H1 (cell line): ENCODE data around the gene KIF26B. TPM values are rescaled to one million over a fixed set of nuclear protein-coding genes. Genes with fewer than 3 reads are reported as not detected.
A peak's percentile ranks its signal among the peaks of the same experiment; 100 is the strongest.

Experiments used
- CTCF ChIA-PET: fragments of 300-600 bp; sonication (Branson Sonifier 250); formaldehyde crosslinking; loops from one replicate; lab custom pipeline; 2021; ENCODE audit not compliant: partially characterized antibody; lab: Charles Lee
- POLR2A ChIA-PET: fragments of 300-600 bp; sonication (Branson Sonifier 250); formaldehyde crosslinking; loops from one replicate; lab custom pipeline; 2021; ENCODE audit warnings: inconsistent platforms; ENCODE audit not compliant: partially characterized antibody; lab: Charles Lee
- DNase-seq, 2 experiments: peaks; one replicate each; pipeline versions ENCODE4 v3.0.0 to v3.0.0-alpha.2; 2010 to 2022; ENCODE audit warnings: low spot score in 2 of 2, low read depth in 1 of 2, mixed read lengths in 1 of 2
- FAIRE-seq: peaks from 2 replicates; lab custom pipeline; 2011; peaks lifted over from hg19 to GRCh38; lab: Jason Lieb, UNC
- H2AFZ ChIP-seq: 2 replicates; pipeline ENCODE4 v1.8.1; 2012; ENCODE audit warnings: low read length, inconsistent platforms
- H2AK5ac ChIP-seq: 2 replicates; pipeline ENCODE4 v1.6.1; 2013; ENCODE audit warnings: low read depth, low read length
- H2BK120ac ChIP-seq: replicated peaks from 2 replicates; pipeline ENCODE3; 2013; ENCODE audit warnings: low read depth, low read length, inconsistent platforms
- H2BK12ac ChIP-seq: 2 replicates; pipeline ENCODE4 v1.6.1; 2013; ENCODE audit warnings: low read depth, low read length
- H2BK15ac ChIP-seq: 2 replicates; pipeline ENCODE4 v1.6.1; 2013; ENCODE audit warnings: low read length
- H2BK20ac ChIP-seq: 2 replicates; pipeline ENCODE4 v1.6.1; 2013; ENCODE audit warnings: low read length
- H2BK5ac ChIP-seq: 2 replicates; pipeline ENCODE4 v1.6.1; 2013; ENCODE audit warnings: low read depth, low read length
- H3K14ac ChIP-seq: 2 replicates; pipeline ENCODE4 v1.6.1; 2013; ENCODE audit warnings: inconsistent platforms; ENCODE audit not compliant: insufficient read length
- H3K18ac ChIP-seq: 2 replicates; pipeline ENCODE4 v1.6.1; 2013; ENCODE audit warnings: low read length; ENCODE audit errors: extremely low read depth
- H3K23ac ChIP-seq: 2 replicates; pipeline ENCODE4 v1.6.1; 2013; ENCODE audit warnings: inconsistent platforms; ENCODE audit not compliant: insufficient read length
- H3K23me2 ChIP-seq: 2 replicates; pipeline ENCODE4 v1.6.1; 2013; ENCODE audit warnings: low read depth, low read length
- H3K27ac ChIP-seq: 2 replicates; pipeline ENCODE4 v1.6.1; 2011; ENCODE audit warnings: low read depth, low read length, inconsistent platforms
- H3K27me3 ChIP-seq, 4 experiments: replicated peaks in 1 of 4; 1 replicate in 1 of 4; 2 replicates in 3 of 4; pipeline versions ENCODE4 v1.6.1 to v1.8.1; 2011 to 2013; ENCODE audit warnings: low read length in 3 of 4, mild to moderate bottlenecking in 3 of 4, inconsistent platforms in 2 of 4, mixed read lengths in 2 of 4, moderate library complexity in 1 of 4; ENCODE audit not compliant: control insufficient read depth in 3 of 4, insufficient read depth in 3 of 4; ENCODE audit errors: extremely low read depth in 1 of 4
- H3K36me3 ChIP-seq, 4 experiments: 2 replicates each; pipeline versions ENCODE4 v1.6.1 to v1.8.1; 2011 to 2013; ENCODE audit warnings: mild to moderate bottlenecking in 4 of 4, low read length in 3 of 4, moderate library complexity in 2 of 4, control low read depth in 1 of 4, inconsistent platforms in 1 of 4; ENCODE audit not compliant: insufficient read depth in 4 of 4, control insufficient read depth in 2 of 4
- H3K4ac ChIP-seq: replicated peaks from 2 replicates; pipeline ENCODE3; 2013; ENCODE audit warnings: low read length, low read depth, mixed read lengths, inconsistent platforms; ENCODE audit not compliant: insufficient read length
- H3K4me1 ChIP-seq, 4 experiments: replicated peaks in 1 of 4; 1 replicate in 1 of 4; 2 replicates in 3 of 4; pipeline versions ENCODE4 v1.6.1 to v1.8.1; 2011 to 2013; ENCODE audit warnings: low read length in 3 of 4, inconsistent platforms in 2 of 4, mixed read lengths in 1 of 4; ENCODE audit not compliant: insufficient read depth in 4 of 4, control insufficient read depth in 3 of 4
- H3K4me2 ChIP-seq, 2 experiments: 2 replicates each; pipeline versions ENCODE4 v1.6.1 to v1.8.1; 2011 to 2013; ENCODE audit warnings: low read depth in 2 of 2, low read length in 2 of 2, control low read depth in 1 of 2, inconsistent platforms in 1 of 2, mild to moderate bottlenecking in 1 of 2; ENCODE audit not compliant: insufficient read depth in 1 of 2
- H3K4me3 ChIP-seq, 4 experiments: fragments of 200-600, 300-600 bp in 1 of 4; sonication (generic), shearing (Covaris generic), sonication (Bioruptor Twin) in 1 of 4; 2 replicates each; pipeline versions ENCODE4 v1.5.1 to v1.8.1; 2011 to 2016; ENCODE audit warnings: low read length in 4 of 4, low read depth in 3 of 4, control low read depth in 2 of 4, inconsistent platforms in 2 of 4, mild to moderate bottlenecking in 2 of 4, mixed read lengths in 1 of 4, moderate library complexity in 1 of 4; ENCODE audit not compliant: insufficient read depth in 2 of 4; ENCODE audit errors: extremely low read depth in 1 of 4
- H3K56ac ChIP-seq: replicated peaks from 2 replicates; pipeline ENCODE3; 2013; ENCODE audit warnings: low read depth, mild to moderate bottlenecking, mixed read lengths, low read length, inconsistent platforms; ENCODE audit not compliant: insufficient read length
- H3K79me1 ChIP-seq: 2 replicates; pipeline ENCODE4 v1.6.1; 2013; ENCODE audit warnings: low read depth, low read length, control low read depth
- H3K79me2 ChIP-seq, 2 experiments: 2 replicates each; pipeline versions ENCODE4 v1.6.1 to v1.8.1; 2012 to 2013; ENCODE audit warnings: low read length in 2 of 2, mild to moderate bottlenecking in 2 of 2, inconsistent platforms in 1 of 2; ENCODE audit not compliant: insufficient read depth in 2 of 2, control insufficient read depth in 1 of 2
- H3K9ac ChIP-seq, 4 experiments: replicated peaks in 1 of 4; 1 replicate in 1 of 4; 2 replicates in 3 of 4; pipeline versions ENCODE4 v1.6.1 to v1.8.1; 2011 to 2013; ENCODE audit warnings: low read depth in 3 of 4, low read length in 3 of 4, control low read depth in 2 of 4, mild to moderate bottlenecking in 2 of 4, moderate library complexity in 2 of 4, inconsistent platforms in 1 of 4; ENCODE audit errors: extremely low read depth in 1 of 4
- H3K9me3 ChIP-seq, 2 experiments: 2 replicates each; pipeline versions ENCODE4 v1.6.1 to v1.8.1; 2012 to 2013; ENCODE audit warnings: mild to moderate bottlenecking in 2 of 2, moderate library complexity in 2 of 2, control low read depth in 1 of 2, inconsistent platforms in 1 of 2, low read depth in 1 of 2, low read length in 1 of 2, mixed read lengths in 1 of 2; ENCODE audit not compliant: insufficient read depth in 2 of 2
- H4K20me1 ChIP-seq, 2 experiments: replicated peaks in 1 of 2; 2 replicates each; pipeline versions ENCODE3 to v1.8.1; 2011 to 2013; ENCODE audit warnings: inconsistent platforms in 2 of 2, low read length in 2 of 2, mild to moderate bottlenecking in 1 of 2; ENCODE audit not compliant: insufficient read depth in 2 of 2, control insufficient read depth in 1 of 2
- H4K5ac ChIP-seq: 2 replicates; pipeline ENCODE4 v1.6.1; 2013; ENCODE audit warnings: low read length, low read depth, mixed read lengths, inconsistent platforms; ENCODE audit not compliant: insufficient read length
- H4K8ac ChIP-seq: 2 replicates; pipeline ENCODE4 v1.8.0; 2013; ENCODE audit warnings: mild to moderate bottlenecking, moderate library complexity, low read length, inconsistent platforms; ENCODE audit not compliant: insufficient read depth; ENCODE audit errors: extremely low read depth
- H4K91ac ChIP-seq: replicated peaks from 2 replicates; pipeline ENCODE3; 2013; ENCODE audit warnings: low read length, mixed read lengths, inconsistent platforms; ENCODE audit not compliant: insufficient read length
- CTCF ChIP-seq, 3 experiments: IDR thresholded peaks; 1 replicate in 2 of 3; 2 replicates in 1 of 3; pipeline versions ENCODE4 v1.5.1 to v1.6.1; 2011; ENCODE audit warnings: low read length in 3 of 3, mild to moderate bottlenecking in 3 of 3, inconsistent platforms in 2 of 3, low read depth in 1 of 3, moderate library complexity in 1 of 3; ENCODE audit not compliant: insufficient read depth in 1 of 3; ENCODE audit errors: control extremely low read depth in 1 of 3
- E2F6 ChIP-seq: IDR thresholded peaks from 2 replicates; pipeline ENCODE4 v1.6.1; 2012; ENCODE audit warnings: inconsistent platforms
- KDM4A ChIP-seq: IDR thresholded peaks from one replicate; pipeline ENCODE4 v1.7.1; 2012; ENCODE audit warnings: low read depth, mild to moderate bottlenecking, moderate library complexity, low read length, inconsistent platforms; ENCODE audit not compliant: severe bottlenecking
- MAX ChIP-seq: IDR thresholded peaks from 2 replicates; pipeline ENCODE4 v1.6.1; 2012; ENCODE audit warnings: inconsistent platforms
- SIN3A ChIP-seq, 2 experiments: IDR thresholded peaks in 1 of 2; conservative IDR thresholded peaks in 1 of 2; 2 replicates each; pipeline ENCODE4 v1.6.1; 2011 to 2012; ENCODE audit warnings: low read length in 2 of 2, improper control_type of control experiment in 1 of 2, low read depth in 1 of 2, mild to moderate bottlenecking in 1 of 2
- SIRT6 ChIP-seq: IDR thresholded peaks from one replicate; pipeline ENCODE4 v1.7.1; 2012; ENCODE audit warnings: low read length, inconsistent platforms
- WGBS, 2 experiments: shearing (Covaris generic) in 1 of 2; methylation state at CpG; one replicate each; pipeline versions ENCODE4 v1.1.6 to v1.1.7; 2013 to 2015; ENCODE audit warnings: low lambda C conversion rate in 2 of 2, mixed read lengths in 2 of 2, inconsistent platforms in 1 of 2, low coverage in 1 of 2, missing lambda C conversion rate in 1 of 2; ENCODE audit not compliant: insufficient replicate concordance in 2 of 2, insufficient coverage in 1 of 2, insufficient read length in 1 of 2; ENCODE audit errors: extremely low coverage in 1 of 2, missing lambda C conversion rate in 1 of 2; 5-methylcytosine and 5-hydroxymethylcytosine counted together
- polyA plus RNA-seq, 7 experiments: library from polyadenylated mRNA; depleted of rRNA in 3 of 7; stranded (reverse) in 5 of 7; unstranded in 2 of 7; fragments of >200 nt in 5 of 7; fragments of 200-250 nt in 2 of 7; gene quantifications; 1 replicate in 5 of 7; 2 replicates in 1 of 7; 4 replicates in 1 of 7; pipeline versions ENCODE4 v1.2.1 to v1.2.3, GENCODE V29; 2011 to 2013; ENCODE audit warnings: missing spikeins in 2 of 7, mixed read lengths in 2 of 7
- total RNA-seq: library from RNA; stranded (reverse); fragmentation: NEBNext Ultra II Directional; extraction: Animal tissue kit (Norgen Biotek cat#: 25700); gene quantifications from 2 replicates; pipeline ENCODE4 v1.2.1, GENCODE V29; 2021

Gene KIF26B
- total and polyA plus RNA-seq, 2 of the 8 experiments (the other 6 are each of a cell fraction or from before 2014, with no cell fraction given) = 0.06 to 0.28 TPM

- H3K14ac ChIP-seq = no peak overlapping the region
- peak overlapping the region; percentile 12 for H4K91ac ChIP-seq
- H3K23ac ChIP-seq = no peak overlapping the region
- peak overlapping the region in 1 of 2 experiments; percentile 43; a peak in 2 of 4 replicates for H3K4me2 ChIP-seq
- FAIRE-seq = no peak
- H3K23me2 ChIP-seq = no peaks in the 10 kb centered on the region
- H3K56ac ChIP-seq = no peak overlapping the region
- H2BK120ac ChIP-seq = no peak overlapping the region
- no peak overlapping the region for H2BK5ac ChIP-seq
- ChIA-PET CTCF (interaction anchor here (0.6 to 1.7 kb wide), 4 partner anchors 23 to 198 kb away, joined by 3 to 5 read pairs (median 4); no protein-coding TSS in a partner anchor), POLR2A (no interaction called here)
- no peak overlapping the region for H4K5ac ChIP-seq
- H3K9me3 ChIP-seq = no peaks in the 10 kb centered on the region
- H3K4me3 ChIP-seq = peak overlapping the region in 1 of 4 experiments; percentile 16; a peak in 3 of 8 replicates
- H3K4ac ChIP-seq = no peak overlapping the region
- no peak overlapping the region for H3K27ac ChIP-seq
- H3K79me2 ChIP-seq = no peaks in the 10 kb centered on the region
- no peak overlapping the region for H3K18ac ChIP-seq
- WGBS, 2 experiments = 68% methylated on average over 26 of the region's 30 CpGs; no CpG with 5 or more reads in 1 of the 2 experiments
- H4K20me1 ChIP-seq = no peaks in the 10 kb centered on the region
- no peak overlapping the region for H2BK15ac ChIP-seq
- H4K8ac ChIP-seq = peak overlapping the region; percentile 81
- no peaks in the 10 kb centered on the region; the same call in 1 of the 2 replicates for H3K79me1 ChIP-seq
- no peaks in the 10 kb centered on the region; a peak in 2 of 7 replicates for H3K27me3 ChIP-seq
- H2BK20ac ChIP-seq = peak overlapping the region; percentile 61; the same call in 1 of the 2 replicates
- H2BK12ac ChIP-seq = 0 out of 2 replicates have a peak overlapping the region, but pooled peaks have one; percentile 1
- no peak overlapping the region for H2AK5ac ChIP-seq
- H2AFZ ChIP-seq = peak overlapping the region; percentile 88; the same call in 1 of the 2 replicates
- peaks cover 0 to 4% (median under 1%) of the 10 kb centered on the region in 4 experiments; a peak in 3 of 7 replicates for H3K4me1 ChIP-seq
- peak in 1 of 2 experiments; percentile 62 for DNase-seq
- H3K9ac ChIP-seq = no peak overlapping the region
- H3K36me3 ChIP-seq = no peaks in the 10 kb centered on the region
- TF ChIP-seq E2F6 = peak; percentile 67; the same call in 1 of the 2 replicates
- TF ChIP-seq SIRT6 = no peak
- TF ChIP-seq SIN3A (conservative IDR thresholded peaks at IDR 0.05 in 1 of 2, IDR thresholded peaks at IDR 0.05 in 1 of 2; ENCODE audit: low read depth in 1 of 2, low read length in 2 of 2) = no peak
- TF ChIP-seq CTCF (IDR thresholded peaks at IDR 0.05; ENCODE audit: control extremely low read depth in 1 of 3, insufficient read depth in 1 of 3, low read depth in 1 of 3, low read length in 3 of 3) = peak in 1 of 3 experiments; percentile 3; a peak in 1 of 4 replicates
- peak; percentile 90 for TF ChIP-seq MAX
- TF ChIP-seq KDM4A = no peak
Observed at GRCh38 chr1:245710961-245711903, 556.4 kb downstream of the KIF26B start.
